GM18526 (cell line): Measurements from ENCODE around the gene GAPDHS.

ENCODE experiments used
- POLR2A ChIP-seq: IDR thresholded peaks from 3 replicates; pipeline ENCODE4 v1.6.1; 2011; ENCODE audit not compliant: insufficient read length; ENCODE audit errors: extremely low read depth

Gene GAPDHS

DNA sequence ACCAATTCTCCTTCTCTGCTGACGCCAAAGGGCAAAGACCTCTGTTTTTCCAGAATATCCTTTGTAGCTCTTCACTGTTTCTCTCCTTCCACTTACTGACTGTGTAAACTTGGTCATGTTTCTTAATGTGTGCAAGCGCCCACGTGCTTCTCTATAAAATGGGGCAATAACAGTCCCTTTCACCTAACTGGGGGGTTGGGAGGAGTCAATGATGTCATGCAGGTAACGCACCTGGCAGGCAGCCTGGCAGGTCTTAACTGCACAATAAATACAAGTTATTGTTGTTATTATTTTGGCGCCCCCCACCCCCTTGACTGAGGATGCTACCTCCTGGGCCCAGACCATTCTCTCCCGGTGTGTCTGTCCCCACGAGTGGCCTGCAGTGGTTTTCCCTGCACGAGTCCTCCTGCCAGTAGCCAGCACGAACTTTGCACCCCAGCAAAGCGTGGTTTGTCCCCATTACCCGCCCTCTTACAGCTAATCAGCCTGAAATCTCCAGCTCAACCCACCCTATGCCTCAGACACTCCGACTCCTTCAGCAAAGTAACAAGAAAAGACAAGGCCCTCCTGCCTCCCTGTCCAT is 10.4 kb upstream of the GAPDHS start:
- TF ChIP-seq POLR2A: no peak

DNA sequence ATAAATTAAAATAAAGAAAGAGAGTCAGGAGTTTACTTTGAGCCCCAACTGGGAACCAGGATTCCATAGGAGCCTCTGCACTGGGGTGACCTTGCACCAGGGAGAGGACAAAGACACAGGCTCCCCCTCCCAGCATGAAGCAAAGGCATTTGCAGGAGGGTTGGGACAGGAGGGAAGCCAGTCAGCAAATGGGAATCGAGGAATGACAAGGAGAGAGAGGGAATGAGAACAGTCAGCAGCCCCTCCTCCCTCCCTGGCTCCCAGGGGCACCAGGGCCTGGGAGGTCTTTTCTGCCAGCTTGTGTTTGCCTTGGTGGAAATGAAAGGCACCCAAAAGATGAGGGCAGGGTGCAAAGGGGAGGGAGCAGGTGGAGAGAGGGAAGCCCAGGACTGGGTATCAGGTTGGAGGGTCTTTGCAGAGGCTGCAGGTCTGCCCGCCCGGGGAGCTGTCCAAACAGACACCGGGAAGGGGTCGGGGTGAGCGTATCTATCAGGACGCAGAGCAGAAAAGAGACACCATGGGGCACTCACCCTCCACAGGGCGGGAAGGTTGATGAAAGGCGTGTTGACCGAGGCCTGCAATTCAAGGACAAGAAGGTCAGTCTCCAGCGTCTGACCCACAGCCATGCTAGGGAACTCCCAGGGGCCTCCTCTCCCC is 8.9 kb upstream of the GAPDHS start:
- no peak for TF ChIP-seq POLR2A

- TF ChIP-seq POLR2A: no peak
Measured at GRCh38 chr19:35525873-35526272, 7.4 kb upstream of the GAPDHS start.

GRCh38 chr19:35528218-35529038 is 4.8 kb upstream of the GAPDHS start, which contains the start of gene SBSN:
Gene SBSN, minus strand, starts transcription at chr19:35528311. Its CDS starts 30 bp downstream, at chr19:35528281.
- TF ChIP-seq POLR2A: no peak

GRCh38 chr19:35529241-35530218 is 3.7 kb upstream of the GAPDHS start:
- TF ChIP-seq POLR2A: no peak

DNA sequence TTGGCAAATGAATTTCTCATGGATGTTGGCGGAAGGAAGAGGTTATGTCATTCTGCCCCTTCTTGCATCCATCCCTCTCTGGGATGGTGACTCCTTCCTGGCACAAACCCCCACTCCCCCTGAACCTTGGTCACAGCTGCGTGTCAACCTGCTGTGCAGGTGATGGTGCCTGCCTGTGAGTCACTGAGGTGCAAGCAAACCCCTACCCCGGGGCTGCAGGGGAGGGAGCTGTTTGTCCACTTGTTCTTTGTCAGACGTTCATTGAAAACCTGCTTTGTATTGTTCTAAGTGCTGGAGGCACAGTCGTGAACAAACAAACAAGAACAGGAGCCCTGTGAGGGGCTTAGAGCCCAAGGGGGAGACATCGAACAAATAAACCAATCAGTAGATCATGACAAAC is 2.0 kb upstream of the GAPDHS start:
- TF ChIP-seq POLR2A: no peak

- no peak for TF ChIP-seq POLR2A
Measured at GRCh38 chr19:35533822-35534392, 651 bp downstream of the GAPDHS start.

GRCh38 chr19:35534803-35535480 is 1.7 kb downstream of the GAPDHS start:
- TF ChIP-seq POLR2A: no peak

DNA sequence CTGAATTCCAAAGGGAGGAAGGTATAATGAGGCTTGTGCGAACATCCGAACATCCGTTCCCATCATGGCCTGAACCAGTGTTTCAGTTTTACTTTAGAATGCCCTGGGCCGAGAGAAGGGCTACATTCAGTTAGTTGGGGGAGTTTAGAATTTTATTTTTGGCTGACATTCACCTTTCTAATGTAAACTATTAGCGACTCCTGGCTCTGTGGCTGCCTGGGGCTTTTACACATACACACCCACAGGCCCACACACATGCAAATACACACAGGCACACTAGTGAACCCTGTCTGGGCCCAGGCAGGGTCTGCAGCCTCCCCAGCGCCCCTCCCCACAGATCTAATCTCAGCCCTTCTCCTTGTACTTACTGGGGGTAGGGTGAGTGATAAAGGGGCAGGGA is 6.1 kb downstream of the GAPDHS start:
- TF ChIP-seq POLR2A: no peak

GRCh38 chr19:35539850-35540249 is 6.6 kb downstream of the GAPDHS start:
- no peak for TF ChIP-seq POLR2A

DNA sequence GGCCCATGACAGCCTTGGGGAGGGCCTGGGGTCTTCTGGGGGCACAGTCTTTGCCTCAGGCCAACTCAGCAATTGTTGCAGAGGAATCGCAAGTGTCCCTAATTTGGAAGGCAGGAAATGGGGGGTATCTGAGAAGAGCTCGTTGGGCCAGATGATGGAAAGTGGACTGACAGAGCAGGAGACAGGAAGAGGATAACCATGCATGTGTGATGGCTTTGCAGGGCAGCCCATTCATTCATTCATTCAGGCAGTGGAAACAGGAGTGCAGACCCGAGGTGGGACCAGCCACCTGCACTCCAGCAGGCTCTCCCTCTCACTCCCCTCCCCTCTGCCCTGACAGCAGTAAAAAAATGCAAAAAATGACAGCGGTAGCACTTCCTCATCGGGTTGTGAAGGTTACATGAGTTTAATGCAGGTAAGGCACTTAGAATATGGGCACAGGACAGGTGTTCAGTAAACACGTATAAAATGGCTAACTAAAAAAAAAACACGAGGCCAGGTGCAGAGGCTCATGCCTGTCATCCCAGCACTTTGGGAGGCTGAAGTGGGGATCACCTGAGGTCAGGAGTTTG is 7.2 kb downstream of the GAPDHS start:
- TF ChIP-seq POLR2A: no peak

DNA sequence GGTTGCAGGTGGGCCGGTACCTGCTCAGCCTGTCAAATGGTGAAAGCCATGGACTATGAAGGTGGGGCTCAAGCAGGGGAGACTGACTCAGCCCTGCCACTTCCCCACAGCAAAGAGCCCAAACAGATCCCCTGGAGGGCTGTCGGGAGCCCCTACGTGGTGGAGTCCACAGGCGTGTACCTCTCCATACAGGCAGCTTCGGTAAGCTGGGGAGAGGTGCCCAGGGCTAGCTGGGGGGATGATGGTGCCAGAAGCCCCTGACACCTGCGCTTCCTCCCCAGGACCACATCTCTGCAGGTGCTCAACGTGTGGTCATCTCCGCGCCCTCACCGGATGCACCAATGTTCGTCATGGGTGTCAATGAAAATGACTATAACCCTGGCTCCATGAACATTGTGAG is 9.0 kb downstream of the GAPDHS start:
- TF ChIP-seq POLR2A: no peak

DNA sequence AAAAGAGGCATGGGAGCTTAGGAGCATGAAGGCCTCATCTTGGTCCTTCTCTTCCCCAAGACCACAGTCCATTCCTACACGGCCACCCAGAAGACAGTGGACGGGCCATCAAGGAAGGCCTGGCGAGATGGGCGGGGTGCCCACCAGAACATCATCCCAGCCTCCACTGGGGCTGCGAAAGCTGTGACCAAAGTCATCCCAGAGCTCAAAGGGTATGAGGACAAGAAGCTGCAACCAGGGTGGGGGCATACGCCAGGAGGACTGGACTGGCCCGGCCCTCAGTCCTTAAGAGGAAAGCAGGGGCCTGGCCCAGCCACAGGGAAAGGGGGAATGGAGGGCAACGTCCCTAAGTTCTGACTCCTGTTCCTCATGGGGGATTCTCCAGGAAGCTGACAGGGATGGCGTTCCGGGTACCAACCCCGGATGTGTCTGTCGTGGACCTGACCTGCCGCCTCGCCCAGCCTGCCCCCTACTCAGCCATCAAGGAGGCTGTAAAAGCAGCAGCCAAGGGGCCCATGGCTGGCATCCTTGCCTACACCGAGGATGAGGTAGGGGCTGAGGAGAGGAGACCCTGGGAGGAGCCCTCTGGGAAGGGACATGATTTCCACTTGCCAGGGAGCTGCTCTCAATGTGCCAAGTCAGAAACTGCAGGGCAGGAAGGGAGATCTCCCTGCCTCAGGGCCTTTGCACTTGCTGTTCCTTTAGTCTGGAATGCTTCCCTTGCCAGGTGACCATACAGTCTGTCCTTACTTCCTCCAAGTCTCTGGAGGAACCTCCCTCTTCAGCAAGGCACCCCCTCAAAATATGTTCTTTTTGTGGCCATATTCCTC is 10.2 kb downstream of the GAPDHS start:
- no peak for TF ChIP-seq POLR2A
